Hepatocyte (in vitro differentiated cells): ENCODE results near the gene CD248. TPM values are rescaled to one million over a fixed set of nuclear protein-coding genes. Genes with fewer than 3 reads are reported as not detected.
A peak's percentile ranks its signal among the peaks of the same experiment; 100 is the strongest.

ENCODE experiments used
- DNase-seq: peaks from one replicate; pipeline ENCODE4 v3.0.0-alpha.2; 2016; ENCODE audit warnings: low spot score
- H2AFZ ChIP-seq: fragments of 200-600 bp; sonication (generic); 2 replicates; pipeline ENCODE4 v1.6.0; 2016; ENCODE audit warnings: antibody characterized with exemption, mild to moderate bottlenecking
- H3K27ac ChIP-seq: fragments of 200-600 bp; sonication (generic); 2 replicates; pipeline ENCODE4 v1.5.1; 2016; ENCODE audit warnings: mild to moderate bottlenecking
- H3K27me3 ChIP-seq: fragments of 200-600 bp; sonication (generic); 2 replicates; pipeline ENCODE4 v1.6.1; 2016
- H3K36me3 ChIP-seq: fragments of 200-600 bp; sonication (generic); replicated peaks from 2 replicates; pipeline ENCODE4 v1.5.1; 2016; ENCODE audit warnings: low read depth; ENCODE audit not compliant: insufficient read depth
- H3K4me1 ChIP-seq: fragments of 200-600 bp; sonication (generic); 2 replicates; pipeline ENCODE4 v1.5.1; 2016; ENCODE audit warnings: mild to moderate bottlenecking, moderate library complexity; ENCODE audit not compliant: insufficient read depth
- H3K4me2 ChIP-seq: fragments of 200-600 bp; sonication (generic); 2 replicates; pipeline ENCODE4 v1.6.0; 2016
- H3K4me3 ChIP-seq: fragments of 200-600 bp; sonication (generic); 2 replicates; pipeline ENCODE4 v1.5.1; 2016; ENCODE audit warnings: mild to moderate bottlenecking
- H3K79me2 ChIP-seq: fragments of 200-600 bp; sonication (generic); 2 replicates; pipeline ENCODE4 v1.6.0; 2017; ENCODE audit warnings: mild to moderate bottlenecking
- H3K9me2 ChIP-seq: fragments of 200-600 bp; sonication (generic); replicated peaks from 2 replicates; pipeline ENCODE4 v1.6.0; 2017; ENCODE audit warnings: mild to moderate bottlenecking; ENCODE audit not compliant: insufficient read depth
- H3K9me3 ChIP-seq: fragments of 200-600 bp; sonication (generic); 2 replicates; pipeline ENCODE4 v1.5.1; 2016; ENCODE audit warnings: low read depth, mild to moderate bottlenecking
- H4K20me1 ChIP-seq: fragments of 200-600 bp; sonication (generic); 2 replicates; pipeline ENCODE4 v1.6.0; 2016; ENCODE audit warnings: mild to moderate bottlenecking; ENCODE audit not compliant: insufficient read depth, poor library complexity, severe bottlenecking
- EZH2 ChIP-seq: fragments of 200-600 bp; sonication (generic); IDR thresholded peaks from 2 replicates; pipeline ENCODE4 v1.6.1; 2016; ENCODE audit warnings: antibody characterized with exemption, mild to moderate bottlenecking, borderline replicate concordance
- EZH2phosphoT487 ChIP-seq: fragments of 200-600 bp; sonication (generic); IDR thresholded peaks from one replicate; pipeline ENCODE4 v1.6.1; 2018; ENCODE audit warnings: antibody characterized with exemption, mild to moderate bottlenecking, low read depth, moderate library complexity; ENCODE audit not compliant: unreplicated experiment, severe bottlenecking
- WGBS: methylation state at CpG from one replicate; pipeline ENCODE4 v1.1.6; 2016; ENCODE audit warnings: low lambda C conversion rate; ENCODE audit errors: missing lambda C conversion rate; 5-methylcytosine and 5-hydroxymethylcytosine counted together
- polyA plus RNA-seq: library from polyadenylated mRNA; unstranded; fragments of >200 nt; fragmentation: Nextera tagmentation; extraction: Ambion mirVana; gene quantifications from 2 replicates; pipeline ENCODE4 v1.2.1, GENCODE V29; 2016
- total RNA-seq: library from RNA; depleted of rRNA; stranded (reverse); fragments of >200 nt; gene quantifications from 2 replicates; pipeline ENCODE4 v1.2.3, GENCODE V29; 2014
- TF ChIP-seq, protein P1 (sequence below): fragments of 200-600 bp; sonication (generic); IDR thresholded peaks from 2 replicates; pipeline ENCODE4 v1.5.1; 2016; ENCODE audit warnings: antibody characterized with exemption, mild to moderate bottlenecking; ENCODE audit not compliant: poor library complexity

Gene CD248
- total and polyA plus RNA-seq, 2 experiments from 2014 or later, result 24.6 to 210 TPM

DNA sequence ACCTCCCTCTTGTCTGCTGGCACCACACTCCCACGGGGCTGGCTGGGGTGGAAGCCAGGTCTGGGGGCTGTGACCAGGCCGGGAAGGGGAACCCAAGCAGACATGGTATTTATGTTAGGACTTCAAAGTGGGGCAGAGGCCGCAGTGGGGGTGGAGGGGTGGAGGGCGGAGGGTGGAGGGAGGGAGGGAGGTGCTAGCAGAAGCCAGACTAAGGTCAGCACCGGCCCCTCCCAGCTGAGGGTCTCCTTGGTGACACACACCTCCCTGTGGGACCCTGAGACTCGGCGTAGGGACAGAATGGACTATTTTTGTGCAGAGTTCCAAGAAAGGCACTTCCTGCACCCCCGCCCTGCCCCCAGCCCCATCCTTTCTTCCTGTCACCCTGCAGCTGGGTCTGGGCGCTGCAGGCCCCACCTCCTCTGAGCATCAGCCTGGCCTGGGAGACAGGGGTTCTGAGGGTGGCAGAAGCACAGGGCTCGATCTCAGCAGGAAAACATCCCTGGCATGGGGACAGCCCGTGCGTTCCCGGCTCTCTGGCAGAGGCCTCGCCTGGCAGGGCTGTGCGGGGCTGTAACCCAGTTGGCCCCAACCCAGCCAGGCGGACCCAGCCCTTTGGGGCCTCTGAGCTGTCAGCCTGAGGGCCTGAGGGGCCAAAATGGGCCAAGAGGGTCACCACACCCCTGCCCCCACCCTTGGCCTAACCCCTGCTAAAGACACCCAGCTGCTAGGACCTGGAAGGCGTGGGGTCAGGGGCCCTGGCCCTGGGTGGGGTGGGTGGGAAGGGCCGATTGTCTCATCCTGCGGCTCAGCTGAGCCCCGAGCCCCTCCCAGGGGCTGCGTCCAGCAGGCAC, 9.6 kb upstream of the CD248 start:
- H3K4me1 ChIP-seq, result peaks cover 46% of the 10 kb centered on the region
- H3K9me3 ChIP-seq, result no peaks in the 10 kb centered on the region
- H3K4me3 ChIP-seq, result no peak overlapping the region
- no peaks in the 10 kb centered on the region for H3K36me3 ChIP-seq
- H3K27ac ChIP-seq, result peak overlapping the region; percentile 94
- TF ChIP-seq, protein P1, sequence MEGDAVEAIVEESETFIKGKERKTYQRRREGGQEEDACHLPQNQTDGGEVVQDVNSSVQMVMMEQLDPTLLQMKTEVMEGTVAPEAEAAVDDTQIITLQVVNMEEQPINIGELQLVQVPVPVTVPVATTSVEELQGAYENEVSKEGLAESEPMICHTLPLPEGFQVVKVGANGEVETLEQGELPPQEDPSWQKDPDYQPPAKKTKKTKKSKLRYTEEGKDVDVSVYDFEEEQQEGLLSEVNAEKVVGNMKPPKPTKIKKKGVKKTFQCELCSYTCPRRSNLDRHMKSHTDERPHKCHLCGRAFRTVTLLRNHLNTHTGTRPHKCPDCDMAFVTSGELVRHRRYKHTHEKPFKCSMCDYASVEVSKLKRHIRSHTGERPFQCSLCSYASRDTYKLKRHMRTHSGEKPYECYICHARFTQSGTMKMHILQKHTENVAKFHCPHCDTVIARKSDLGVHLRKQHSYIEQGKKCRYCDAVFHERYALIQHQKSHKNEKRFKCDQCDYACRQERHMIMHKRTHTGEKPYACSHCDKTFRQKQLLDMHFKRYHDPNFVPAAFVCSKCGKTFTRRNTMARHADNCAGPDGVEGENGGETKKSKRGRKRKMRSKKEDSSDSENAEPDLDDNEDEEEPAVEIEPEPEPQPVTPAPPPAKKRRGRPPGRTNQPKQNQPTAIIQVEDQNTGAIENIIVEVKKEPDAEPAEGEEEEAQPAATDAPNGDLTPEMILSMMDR, result no peak
- TF ChIP-seq EZH2 (no peak), EZH2phosphoT487 (no peak)
- no peaks in the 10 kb centered on the region for H3K27me3 ChIP-seq
- H2AFZ ChIP-seq, result no peak overlapping the region
- peak overlapping the region; percentile 53 for H3K4me2 ChIP-seq
- WGBS, result 38% methylated on average over 14 of the region's 21 CpGs
- H3K79me2 ChIP-seq, result no peaks in the 10 kb centered on the region
- peak; percentile 56 for DNase-seq
- H4K20me1 ChIP-seq, result no peaks in the 10 kb centered on the region
- H3K9me2 ChIP-seq, result no peaks in the 10 kb centered on the region

DNA sequence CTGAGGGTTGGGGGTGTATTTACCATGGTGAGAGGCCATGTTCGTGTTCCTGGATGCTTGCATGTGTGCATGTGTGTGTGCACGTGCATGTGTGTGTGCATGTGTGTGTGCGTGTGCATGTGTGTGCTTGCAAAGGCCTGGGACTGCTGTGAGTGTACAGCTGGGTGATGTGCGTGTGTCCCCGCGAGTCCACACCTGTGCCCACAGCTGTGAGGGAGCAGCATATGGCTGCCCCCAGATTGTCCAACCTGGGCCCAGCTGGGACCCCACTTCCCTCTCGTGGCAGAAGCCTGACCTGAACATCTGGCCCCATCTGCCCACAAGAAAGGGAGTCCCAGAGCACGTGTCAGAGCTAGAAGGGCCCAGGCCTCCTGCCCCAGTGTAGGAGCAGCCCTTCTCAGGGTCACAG, 8.4 kb upstream of the CD248 start:
- peak overlapping the region; percentile 94 for H3K27ac ChIP-seq
- H3K4me3 ChIP-seq, result no peak overlapping the region
- H3K36me3 ChIP-seq, result no peaks in the 10 kb centered on the region
- TF ChIP-seq EZH2phosphoT487, result no peak
- TF ChIP-seq EZH2, result no peak
- TF ChIP-seq, protein P1, result no peak
- 85% methylated on average over 8 of the region's 8 CpGs for WGBS
- no peaks in the 10 kb centered on the region for H4K20me1 ChIP-seq
- no peaks in the 10 kb centered on the region for H3K9me3 ChIP-seq
- H3K9me2 ChIP-seq, result no peaks in the 10 kb centered on the region
- H3K4me1 ChIP-seq, result peaks cover 46% of the 10 kb centered on the region
- H3K79me2 ChIP-seq, result no peaks in the 10 kb centered on the region
- no peaks in the 10 kb centered on the region for H3K27me3 ChIP-seq
- no peak overlapping the region for H2AFZ ChIP-seq
- DNase-seq, result no peak
- no peak overlapping the region for H3K4me2 ChIP-seq

DNA sequence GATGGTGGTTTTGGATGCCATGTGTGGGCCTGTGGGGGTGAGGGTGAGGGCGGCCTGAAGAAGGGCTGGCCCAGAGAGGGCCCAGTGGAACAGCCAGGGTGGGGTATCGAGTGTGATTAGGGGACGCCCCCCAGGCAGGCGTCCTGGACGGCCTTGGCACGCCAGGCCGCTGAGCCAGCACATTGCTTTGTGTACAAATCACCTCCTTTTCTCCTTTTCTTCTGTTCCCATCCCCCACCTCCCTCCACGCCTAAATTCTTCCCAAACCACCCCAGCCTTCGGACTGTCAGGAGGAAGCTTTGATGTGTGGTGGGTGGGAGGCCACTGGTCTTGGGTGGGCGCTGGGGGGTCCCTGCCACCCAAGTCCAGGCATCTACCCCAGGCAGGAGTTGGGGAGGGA, 7.8 kb upstream of the CD248 start:
- Histone ChIP-seq H3K27ac (peak overlapping the region; percentile 94), H3K4me3 (no peak overlapping the region), H3K79me2 (no peaks in the 10 kb centered on the region), H2AFZ (no peak overlapping the region), H4K20me1 (no peaks in the 10 kb centered on the region), H3K36me3 (no peaks in the 10 kb centered on the region), H3K4me2 (peak overlapping the region; percentile 33), H3K27me3 (no peaks in the 10 kb centered on the region), H3K4me1 (peaks cover 46% of the 10 kb centered on the region), H3K9me2 (no peaks in the 10 kb centered on the region), H3K9me3 (no peaks in the 10 kb centered on the region)
- TF ChIP-seq EZH2phosphoT487, result no peak
- TF ChIP-seq, protein P1, result no peak
- no peak for TF ChIP-seq EZH2
- DNase-seq, result no peak
- 55% methylated on average over 5 of the region's 10 CpGs for WGBS
